Parathyroid adenoma (tissue), 2 donors: Measurements from ENCODE around the gene CEACAM5.

Experiments
- H2AFZ ChIP-seq: fragments of 300-600 bp; sonication (generic); one replicate; pipeline ENCODE4 v1.7.0; 2017; ENCODE audit warnings: antibody characterized with exemption, mild to moderate bottlenecking
- H3K27ac ChIP-seq: fragments of 300-600 bp; sonication (generic); one replicate; pipeline ENCODE4 v1.7.0; 2017
- H3K27me3 ChIP-seq: fragments of 300-600 bp; sonication (generic); one replicate; pipeline ENCODE4 v1.7.0; 2017; ENCODE audit warnings: low read length; ENCODE audit not compliant: control insufficient read depth, insufficient read depth
- H3K36me3 ChIP-seq: fragments of 300-600 bp; sonication (generic); one replicate; pipeline ENCODE4 v1.7.0; 2017; ENCODE audit warnings: low read length; ENCODE audit not compliant: control insufficient read depth, insufficient read depth
- H3K4me1 ChIP-seq: fragments of 300-600 bp; sonication (generic); one replicate; pipeline ENCODE4 v1.7.0; 2017; ENCODE audit warnings: control low read depth
- H3K4me2 ChIP-seq: fragments of 300-600 bp; sonication (generic); one replicate; pipeline ENCODE4 v1.7.0; 2017; ENCODE audit warnings: low read length
- H3K4me3 ChIP-seq: fragments of 300-600 bp; sonication (generic); one replicate; pipeline ENCODE4 v1.7.0; 2017; ENCODE audit warnings: low read depth, low read length
- H3K79me2 ChIP-seq: fragments of 300-600 bp; sonication (generic); one replicate; pipeline ENCODE4 v1.7.0; 2017; ENCODE audit warnings: control low read depth
- H3K9ac ChIP-seq: fragments of 300-600 bp; sonication (generic); one replicate; pipeline ENCODE4 v1.7.0; 2017; ENCODE audit warnings: mild to moderate bottlenecking
- H3K9me3 ChIP-seq: fragments of 300-600 bp; sonication (generic); one replicate; pipeline ENCODE4 v1.7.0; 2017; ENCODE audit warnings: low read length; ENCODE audit not compliant: control insufficient read depth
- CTCF ChIP-seq: fragments of 300-600 bp; sonication (generic); IDR thresholded peaks from one replicate; pipeline ENCODE4 v1.7.0; 2017; ENCODE audit warnings: antibody characterized with exemption, mild to moderate bottlenecking
- donor health status: primary hyperparathyroidism.

The CEACAM5 gene

GRCh38 chr19:41699231-41699967 is 9.0 kb upstream of the CEACAM5 start:
- TF ChIP-seq CTCF, result no peak

GRCh38 chr19:41699968-41700323 is 8.5 kb upstream of the CEACAM5 start:
- no peak overlapping the region for H3K9ac ChIP-seq
- H3K4me2 ChIP-seq, result no peak overlapping the region
- no peaks in the 10 kb centered on the region for H3K9me3 ChIP-seq
- no peaks in the 10 kb centered on the region for H3K27me3 ChIP-seq
- H3K27ac ChIP-seq, result no peak overlapping the region
- H3K36me3 ChIP-seq, result no peaks in the 10 kb centered on the region
- no peaks in the 10 kb centered on the region for H3K4me1 ChIP-seq
- no peak overlapping the region for H3K4me3 ChIP-seq
- TF ChIP-seq CTCF, result no peak
- no peaks in the 10 kb centered on the region for H3K79me2 ChIP-seq
- no peak overlapping the region for H2AFZ ChIP-seq

More at GRCh38 chr19:41699231-41699967, 9.0 kb upstream of the CEACAM5 start:
- H2AFZ ChIP-seq, result no peak overlapping the region
- no peaks in the 10 kb centered on the region for H3K79me2 ChIP-seq
- no peak overlapping the region for H3K4me2 ChIP-seq
- H3K27ac ChIP-seq, result no peak overlapping the region
- no peaks in the 10 kb centered on the region for H3K9me3 ChIP-seq
- H3K9ac ChIP-seq, result no peak overlapping the region
- H3K4me3 ChIP-seq, result no peak overlapping the region
- no peaks in the 10 kb centered on the region for H3K27me3 ChIP-seq
- no peaks in the 10 kb centered on the region for H3K36me3 ChIP-seq
- H3K4me1 ChIP-seq, result no peaks in the 10 kb centered on the region

- Histone ChIP-seq H3K36me3 (no peaks in the 10 kb centered on the region), H3K79me2 (no peaks in the 10 kb centered on the region), H3K4me1 (no peaks in the 10 kb centered on the region), H3K27ac (no peak overlapping the region), H3K9ac (no peak overlapping the region), H3K9me3 (no peaks in the 10 kb centered on the region), H3K27me3 (no peaks in the 10 kb centered on the region), H3K4me3 (no peak overlapping the region), H2AFZ (no peak overlapping the region), H3K4me2 (no peak overlapping the region)
- no peak for TF ChIP-seq CTCF
Measured at GRCh38 chr19:41700381-41701195, 7.8 kb upstream of the CEACAM5 start.

- H3K4me1 ChIP-seq, result no peaks in the 10 kb centered on the region
- H3K9ac ChIP-seq, result no peak overlapping the region
- no peaks in the 10 kb centered on the region for H3K36me3 ChIP-seq
- H3K4me2 ChIP-seq, result no peak overlapping the region
- H3K27ac ChIP-seq, result no peak overlapping the region
- H3K27me3 ChIP-seq, result no peaks in the 10 kb centered on the region
- TF ChIP-seq CTCF, result no peak
- H2AFZ ChIP-seq, result no peak overlapping the region
- H3K4me3 ChIP-seq, result no peak overlapping the region
- H3K9me3 ChIP-seq, result no peaks in the 10 kb centered on the region
- H3K79me2 ChIP-seq, result no peaks in the 10 kb centered on the region
Measured at GRCh38 chr19:41701401-41702075, 6.9 kb upstream of the CEACAM5 start.
